ENCODE data around the gene ENO1.
"Not testable (repeated sequence)": the region's sequence is repeated elsewhere in the genome, so short reads cannot be mapped to it uniquely, and the experiment has no call there.

ENO1 gene

GRCh38 chr1:8903908-8904650 lies 25.6 kb upstream of the ENO1 start:
- peaks cover 47% of the 10 kb centered on the region for H3K4me1 Mint-ChIP-seq (ENCODE audit: low read depth)
- peaks cover 4% of the 10 kb centered on the region for H3K9me3 Mint-ChIP-seq
- H3K4me3 Mint-ChIP-seq = no peak overlapping the region
- no peaks in the 10 kb centered on the region for H3K27me3 Mint-ChIP-seq
- no peak for DNase-seq
- H3K36me3 Mint-ChIP-seq (ENCODE audit: low read depth) = peaks cover 10% of the 10 kb centered on the region
- peak overlapping the region; percentile 44 for H3K27ac Mint-ChIP-seq

GRCh38 chr1:8903410-8903809 lies 24.9 kb upstream of the ENO1 start:
- Mint-ChIP-seq H3K36me3 (ENCODE audit: low read depth) (peaks cover 15% of the 10 kb centered on the region), H3K27ac (peak overlapping the region; percentile 65), H3K9me3 (peaks cover 7% of the 10 kb centered on the region), H3K4me3 (no peak overlapping the region), H3K27me3 (no peaks in the 10 kb centered on the region), H3K4me1 (ENCODE audit: low read depth) (peaks cover 54% of the 10 kb centered on the region)
- DNase-seq = no peak

- Mint-ChIP-seq H3K27ac (peak overlapping the region; percentile 65), H3K4me1 (ENCODE audit: low read depth) (peaks cover 57% of the 10 kb centered on the region)
- no peak for DNase-seq
Measured at GRCh38 chr1:8902765-8903164, 24.3 kb upstream of the ENO1 start.

GRCh38 chr1:8900684-8901083 lies 22.2 kb upstream of the ENO1 start:
- H3K36me3 Mint-ChIP-seq (ENCODE audit: low read depth) = peaks cover 15% of the 10 kb centered on the region
- H3K4me1 Mint-ChIP-seq (ENCODE audit: low read depth) = peaks cover 52% of the 10 kb centered on the region
- H3K27me3 Mint-ChIP-seq, DNase-seq, H3K4me3 Mint-ChIP-seq, H3K9me3 Mint-ChIP-seq, H3K27ac Mint-ChIP-seq: not testable (repeated sequence)

More at GRCh38 chr1:8902765-8903164, 24.3 kb upstream of the ENO1 start:
- Mint-ChIP-seq H3K9me3 (peaks cover 7% of the 10 kb centered on the region), H3K36me3 (ENCODE audit: low read depth) (peaks cover 15% of the 10 kb centered on the region), H3K4me3 (no peak overlapping the region), H3K27me3 (no peaks in the 10 kb centered on the region)

GRCh38 chr1:8899046-8899445 lies 20.6 kb upstream of the ENO1 start:
- H3K4me3 Mint-ChIP-seq = peak overlapping the region; percentile 58
- no peak for DNase-seq
- H3K27ac Mint-ChIP-seq = no peak overlapping the region
- peaks cover 15% of the 10 kb centered on the region for H3K36me3 Mint-ChIP-seq (ENCODE audit: low read depth)
- no peaks in the 10 kb centered on the region for H3K27me3 Mint-ChIP-seq
- peaks cover 7% of the 10 kb centered on the region for H3K9me3 Mint-ChIP-seq
- H3K4me1 Mint-ChIP-seq (ENCODE audit: low read depth) = peaks cover 54% of the 10 kb centered on the region

- peaks cover 50% of the 10 kb centered on the region for H3K4me1 Mint-ChIP-seq (ENCODE audit: low read depth)
- not testable (repeated sequence) for H3K27ac Mint-ChIP-seq, DNase-seq, H3K4me3 Mint-ChIP-seq, H3K9me3 Mint-ChIP-seq, H3K27me3 Mint-ChIP-seq
- peaks cover 15% of the 10 kb centered on the region for H3K36me3 Mint-ChIP-seq (ENCODE audit: low read depth)
Measured at GRCh38 chr1:8898418-8898817, 19.9 kb upstream of the ENO1 start.

- Mint-ChIP-seq H3K4me1 (ENCODE audit: low read depth) (peaks cover 43% of the 10 kb centered on the region), H3K36me3 (ENCODE audit: low read depth) (peaks cover 15% of the 10 kb centered on the region)
- H3K27me3 Mint-ChIP-seq, H3K9me3 Mint-ChIP-seq, H3K4me3 Mint-ChIP-seq, DNase-seq, H3K27ac Mint-ChIP-seq: not testable (repeated sequence)
Measured at GRCh38 chr1:8897505-8897904, 19.0 kb upstream of the ENO1 start.

GRCh38 chr1:8896775-8897174 lies 18.3 kb upstream of the ENO1 start:
- H3K27ac Mint-ChIP-seq, DNase-seq, H3K9me3 Mint-ChIP-seq, H3K4me3 Mint-ChIP-seq, H3K27me3 Mint-ChIP-seq: not testable (repeated sequence)
- Mint-ChIP-seq H3K4me1 (ENCODE audit: low read depth) (peaks cover 39% of the 10 kb centered on the region), H3K36me3 (ENCODE audit: low read depth) (peaks cover 15% of the 10 kb centered on the region)

- Mint-ChIP-seq H3K4me1 (ENCODE audit: low read depth) (peaks cover 6% of the 10 kb centered on the region), H3K4me3 (no peak overlapping the region), H3K9me3 (no peaks in the 10 kb centered on the region), H3K27me3 (no peaks in the 10 kb centered on the region), H3K27ac (no peak overlapping the region), H3K36me3 (ENCODE audit: low read depth) (no peaks in the 10 kb centered on the region)
- DNase-seq = no peak
Measured at GRCh38 chr1:8892026-8892425, 13.5 kb upstream of the ENO1 start.

- DNase-seq = no peak
- H3K27me3 Mint-ChIP-seq = no peaks in the 10 kb centered on the region
- H3K9me3 Mint-ChIP-seq = no peaks in the 10 kb centered on the region
- peaks cover 6% of the 10 kb centered on the region for H3K4me1 Mint-ChIP-seq (ENCODE audit: low read depth)
- H3K27ac Mint-ChIP-seq = no peak overlapping the region
- H3K36me3 Mint-ChIP-seq (ENCODE audit: low read depth) = no peaks in the 10 kb centered on the region
- no peak overlapping the region for H3K4me3 Mint-ChIP-seq
Measured at GRCh38 chr1:8891401-8891800, 12.9 kb upstream of the ENO1 start.

GRCh38 chr1:8889925-8890785 lies 11.7 kb upstream of the ENO1 start:
- no peak overlapping the region for H3K27ac Mint-ChIP-seq
- no peaks in the 10 kb centered on the region for H3K9me3 Mint-ChIP-seq
- no peaks in the 10 kb centered on the region for H3K27me3 Mint-ChIP-seq
- peaks cover 6% of the 10 kb centered on the region for H3K4me1 Mint-ChIP-seq (ENCODE audit: low read depth)
- no peak overlapping the region for H3K4me3 Mint-ChIP-seq
- no peak for DNase-seq
- no peaks in the 10 kb centered on the region for H3K36me3 Mint-ChIP-seq (ENCODE audit: low read depth)

- Mint-ChIP-seq H3K27me3 (no peaks in the 10 kb centered on the region), H3K36me3 (ENCODE audit: low read depth) (no peaks in the 10 kb centered on the region), H3K9me3 (no peaks in the 10 kb centered on the region), H3K4me3 (no peak overlapping the region), H3K4me1 (ENCODE audit: low read depth) (peaks cover 4% of the 10 kb centered on the region), H3K27ac (no peak overlapping the region)
- no peak for DNase-seq
Measured at GRCh38 chr1:8889103-8889846, 10.8 kb upstream of the ENO1 start.

GRCh38 chr1:8886589-8886988 lies 8.1 kb upstream of the ENO1 start:
- DNase-seq = no peak
- no peaks in the 10 kb centered on the region for H3K4me1 Mint-ChIP-seq (ENCODE audit: low read depth)
- no peaks in the 10 kb centered on the region for H3K27me3 Mint-ChIP-seq
- no peaks in the 10 kb centered on the region for H3K36me3 Mint-ChIP-seq (ENCODE audit: low read depth)
- no peak overlapping the region for H3K27ac Mint-ChIP-seq
- no peak overlapping the region for H3K4me3 Mint-ChIP-seq
- H3K9me3 Mint-ChIP-seq = no peaks in the 10 kb centered on the region

GRCh38 chr1:8886031-8886524 lies 7.6 kb upstream of the ENO1 start:
- H3K27me3 Mint-ChIP-seq; H3K4me3 Mint-ChIP-seq; DNase-seq; H3K27ac Mint-ChIP-seq; H3K9me3 Mint-ChIP-seq; H3K36me3 Mint-ChIP-seq (ENCODE audit: low read depth); H3K4me1 Mint-ChIP-seq (ENCODE audit: low read depth): not testable (repeated sequence)

Measured in activated T-cell treated with anti-CD3 and anti-CD28 coated beads, Interleukin-2, amount 50 U/mL, for 24 hours (primary cell).